Sigmoid colon (tissue), 7 donors: Measurements from ENCODE around the gene DLG1. TPM values are rescaled to one million over a fixed set of nuclear protein-coding genes. Genes with fewer than 3 reads are reported as not detected.

Source experiments
- DNase-seq: peaks from one replicate; pipeline ENCODE4 v3.0.0-alpha.2; 2019
- H3K27ac ChIP-seq, 4 donors: fragments of 200-600 bp; sonication (generic); one replicate each; pipeline ENCODE4 v1.5.1; 2016 to 2019; ENCODE audit warnings: mild to moderate bottlenecking in 1 of 4
- H3K27me3 ChIP-seq, 3 donors: fragments of 200-600 bp; sonication (generic); one replicate each; pipeline ENCODE4 v1.5.1; 2019; ENCODE audit warnings: mild to moderate bottlenecking in 1 of 3
- H3K36me3 ChIP-seq, 4 donors: fragments of 200-600 bp; sonication (generic); one replicate each; pipeline ENCODE4 v1.5.1; 2016 to 2019
- H3K4me1 ChIP-seq, 4 donors: fragments of 200-600 bp; sonication (generic); one replicate each; pipeline ENCODE4 v1.5.1; 2017 to 2019
- H3K4me3 ChIP-seq, 4 donors: fragments of 200-600 bp; sonication (generic); one replicate each; pipeline ENCODE4 v1.5.1; 2017 to 2019; ENCODE audit warnings: mild to moderate bottlenecking in 2 of 4, moderate library complexity in 1 of 4
- H3K9me3 ChIP-seq, 4 donors: fragments of 200-600 bp in 3 of 4; sonication (generic) in 3 of 4; one replicate each; pipeline versions ENCODE4 v1.5.1 to v1.6.1; 2013 to 2019
- EP300 ChIP-seq, 4 donors: sonication (generic); formaldehyde crosslinking; IDR thresholded peaks; one replicate each; pipeline ENCODE4 v1.6.1; 2017; ENCODE audit warnings: antibody characterized with exemption in 4 of 4
- POLR2A ChIP-seq, 2 donors: fragments of 450-650 bp; IDR thresholded peaks; one replicate each; pipeline ENCODE4 v1.6.1; 2016; ENCODE audit warnings: antibody characterized with exemption in 2 of 2, mild to moderate bottlenecking in 2 of 2, moderate library complexity in 2 of 2
- POLR2AphosphoS5 ChIP-seq, 4 donors: sonication (generic); formaldehyde crosslinking; IDR thresholded peaks; one replicate each; pipeline ENCODE4 v1.6.1; 2017; ENCODE audit warnings: antibody characterized with exemption in 4 of 4
- WGBS, 2 donors: extraction: QIAGEN DNeasy Blood & Tissue Kit; methylation state at CpG; one replicate each; pipeline ENCODE4 v1.1.7; 2013; 5-methylcytosine and 5-hydroxymethylcytosine counted together
- intact Hi-C: fragments of 100-400 bp; cut with DNase I; formaldehyde crosslinking; loops from one replicate; pipeline ENCODE4 v1.15.1; 2023
- polyA plus RNA-seq, 3 donors: library from polyadenylated mRNA; stranded (reverse); fragments of 200-250 nt; gene quantifications; one replicate each; pipeline ENCODE4 v1.2.3, GENCODE V29; 2013
- total RNA-seq, 4 donors: library from RNA; depleted of rRNA; stranded (reverse); fragments of >200 nt; gene quantifications; one replicate each; pipeline ENCODE4 v1.1.0, GENCODE V29; 2016
- TF ChIP-seq, protein P1 (sequence below), 4 experiments: fragments of 450-650 bp in 3 of 4; fragments of 200-600 bp in 1 of 4; IDR thresholded peaks; one replicate each; pipeline ENCODE4 v1.5.1; 2016 to 2019; ENCODE audit warnings: antibody characterized with exemption in 4 of 4, mild to moderate bottlenecking in 3 of 4, moderate library complexity in 2 of 4
- donor health status: healthy with polysubstance abuse.
- donor health status: Bipolar disorder and iron deficiency.
- donor health status: healthy.

Gene DLG1
- total and polyA plus RNA-seq, 7 donors = 30.6 to 83.7 (median 64.3) TPM

GRCh38 chr3:197093871-197094270 lies 204.5 kb downstream of the DLG1 start:
- no peaks in the 10 kb centered on the region for H3K36me3 ChIP-seq
- intact Hi-C loops = no loop called here
- no peaks in the 10 kb centered on the region for H3K9me3 ChIP-seq
- no peaks in the 10 kb centered on the region for H3K27me3 ChIP-seq
- no peak for DNase-seq
- TF ChIP-seq POLR2A (IDR thresholded peaks at IDR 0.05) = no peak
- no peak for TF ChIP-seq POLR2AphosphoS5 (IDR thresholded peaks at IDR 0.05)
- TF ChIP-seq EP300 (IDR thresholded peaks at IDR 0.05) = no peak
- TF ChIP-seq, protein P1, sequence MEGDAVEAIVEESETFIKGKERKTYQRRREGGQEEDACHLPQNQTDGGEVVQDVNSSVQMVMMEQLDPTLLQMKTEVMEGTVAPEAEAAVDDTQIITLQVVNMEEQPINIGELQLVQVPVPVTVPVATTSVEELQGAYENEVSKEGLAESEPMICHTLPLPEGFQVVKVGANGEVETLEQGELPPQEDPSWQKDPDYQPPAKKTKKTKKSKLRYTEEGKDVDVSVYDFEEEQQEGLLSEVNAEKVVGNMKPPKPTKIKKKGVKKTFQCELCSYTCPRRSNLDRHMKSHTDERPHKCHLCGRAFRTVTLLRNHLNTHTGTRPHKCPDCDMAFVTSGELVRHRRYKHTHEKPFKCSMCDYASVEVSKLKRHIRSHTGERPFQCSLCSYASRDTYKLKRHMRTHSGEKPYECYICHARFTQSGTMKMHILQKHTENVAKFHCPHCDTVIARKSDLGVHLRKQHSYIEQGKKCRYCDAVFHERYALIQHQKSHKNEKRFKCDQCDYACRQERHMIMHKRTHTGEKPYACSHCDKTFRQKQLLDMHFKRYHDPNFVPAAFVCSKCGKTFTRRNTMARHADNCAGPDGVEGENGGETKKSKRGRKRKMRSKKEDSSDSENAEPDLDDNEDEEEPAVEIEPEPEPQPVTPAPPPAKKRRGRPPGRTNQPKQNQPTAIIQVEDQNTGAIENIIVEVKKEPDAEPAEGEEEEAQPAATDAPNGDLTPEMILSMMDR (IDR thresholded peaks at IDR 0.05) = no peak
- no peak overlapping the region for H3K27ac ChIP-seq
- H3K4me3 ChIP-seq = no peak overlapping the region
- no peaks in the 10 kb centered on the region for H3K4me1 ChIP-seq
- WGBS, 2 donors = 74 to 92% methylated on average over 1 of the region's 1 CpG

DNA sequence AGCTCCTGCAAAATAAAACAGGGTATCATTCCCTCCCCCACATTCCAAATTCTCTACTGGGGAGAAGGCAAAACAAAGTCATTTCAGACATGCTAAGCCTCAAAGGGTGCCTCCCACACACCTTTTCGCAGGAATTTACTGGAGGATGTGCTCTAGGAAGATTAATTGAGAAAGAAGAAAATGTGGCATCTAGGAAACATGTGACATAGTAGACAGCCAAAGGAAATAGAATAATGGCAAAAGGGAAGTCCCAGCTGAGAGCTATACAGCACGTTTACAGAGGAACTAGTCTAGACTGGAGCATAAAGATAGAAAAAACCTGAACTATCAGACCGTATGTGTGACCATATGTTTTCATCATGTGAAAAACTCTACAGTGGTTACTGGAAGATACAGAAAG lies 210.0 kb downstream of the DLG1 start:
- no peak for DNase-seq
- WGBS, 2 donors = 64 to 75% methylated on average over 3 of the region's 3 CpGs
- H3K4me3 ChIP-seq = no peak overlapping the region
- no peak overlapping the region for H3K27ac ChIP-seq
- H3K36me3 ChIP-seq = no peaks in the 10 kb centered on the region
- peaks cover 0 to 8% (median 3%) of the 10 kb centered on the region in 4 donors for H3K4me1 ChIP-seq
- TF ChIP-seq, protein P1 (IDR thresholded peaks at IDR 0.05) = no peak
- TF ChIP-seq POLR2AphosphoS5 (IDR thresholded peaks at IDR 0.05) (no peak), POLR2A (IDR thresholded peaks at IDR 0.05) (no peak), EP300 (IDR thresholded peaks at IDR 0.05) (no peak)
- H3K9me3 ChIP-seq = no peaks in the 10 kb centered on the region
- no peaks in the 10 kb centered on the region for H3K27me3 ChIP-seq
- intact Hi-C loops = no loop called here

- Histone ChIP-seq H3K4me3 (no peak overlapping the region), H3K4me1 (peaks cover 0 to 14% (median 3%) of the 10 kb centered on the region in 4 donors), H3K36me3 (no peaks in the 10 kb centered on the region), H3K9me3 (no peaks in the 10 kb centered on the region), H3K27me3 (no peaks in the 10 kb centered on the region), H3K27ac (no peak overlapping the region)
- DNase-seq = no peak
- no peak for TF ChIP-seq EP300 (IDR thresholded peaks at IDR 0.05)
- TF ChIP-seq, protein P1 (IDR thresholded peaks at IDR 0.05) = no peak
- WGBS, 2 donors = 92 to 93% methylated on average over 4 of the region's 4 CpGs
- intact Hi-C loops = no loop called here
Observed at GRCh38 chr3:197085137-197085536, 213.3 kb downstream of the DLG1 start.

GRCh38 chr3:197083486-197083885 lies 214.9 kb downstream of the DLG1 start:
- H3K9me3 ChIP-seq = no peaks in the 10 kb centered on the region
- no peak for DNase-seq
- no peak for TF ChIP-seq POLR2A (IDR thresholded peaks at IDR 0.05)
- peak in 2 of 4 donors; percentile 9 to 11 for TF ChIP-seq POLR2AphosphoS5 (IDR thresholded peaks at IDR 0.05)
- no peak for TF ChIP-seq EP300 (IDR thresholded peaks at IDR 0.05)
- no peak overlapping the region for H3K27ac ChIP-seq
- intact Hi-C loops = no loop called here
- no peak overlapping the region for H3K4me3 ChIP-seq
- H3K27me3 ChIP-seq = no peaks in the 10 kb centered on the region
- no peaks in the 10 kb centered on the region for H3K36me3 ChIP-seq
- peaks cover 0 to 14% (median 3%) of the 10 kb centered on the region in 4 donors for H3K4me1 ChIP-seq
- 89 to 90% methylated on average over 4 of the region's 4 CpGs for WGBS, 2 donors

DNA sequence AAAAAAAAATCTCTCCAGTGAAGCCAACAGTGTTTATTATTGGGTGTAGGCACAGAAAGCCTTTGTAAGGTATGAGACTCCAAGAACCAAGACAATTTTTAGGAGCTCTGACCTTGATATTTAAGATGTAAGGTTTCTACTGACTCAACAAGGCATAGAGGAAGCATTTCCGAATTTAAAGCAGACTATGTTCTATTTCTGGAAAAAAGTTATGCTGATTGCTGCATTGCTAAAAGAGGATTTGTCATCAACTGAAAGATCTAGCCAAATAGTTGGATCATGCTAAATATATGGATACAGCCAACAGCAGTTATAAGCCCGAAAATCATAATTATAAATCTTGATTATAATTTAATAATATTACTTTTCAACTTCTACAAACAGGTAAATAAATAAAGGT lies 215.5 kb downstream of the DLG1 start:
- Histone ChIP-seq H3K27me3 (no peaks in the 10 kb centered on the region), H3K27ac (no peak overlapping the region), H3K9me3 (no peaks in the 10 kb centered on the region), H3K36me3 (peaks cover 0 to 3% (median 0%) of the 10 kb centered on the region in 4 donors), H3K4me1 (peaks cover 0 to 14% (median 3%) of the 10 kb centered on the region in 4 donors), H3K4me3 (no peak overlapping the region)
- DNase-seq = no peak
- 81 to 90% methylated on average over 2 of the region's 2 CpGs for WGBS, 2 donors
- intact Hi-C loops = no loop called here
- no peak for TF ChIP-seq EP300 (IDR thresholded peaks at IDR 0.05)
- TF ChIP-seq, protein P1 (IDR thresholded peaks at IDR 0.05) = no peak
- no peak for TF ChIP-seq POLR2A (IDR thresholded peaks at IDR 0.05)
- no peak for TF ChIP-seq POLR2AphosphoS5 (IDR thresholded peaks at IDR 0.05)
